ENCODE measurements around the gene TBXT. TPM values are rescaled to one million over a fixed set of nuclear protein-coding genes. Genes with fewer than 3 reads are reported as not detected.

TBXT gene
- total and polyA plus RNA-seq, 10 donors = 0.04 to 0.08 TPM; not detected in 8

GRCh38 chr6:166109608-166110007 is 58.0 kb downstream of the TBXT start:
- H3K36me3 ChIP-seq = no peaks in the 10 kb centered on the region
- TF ChIP-seq POLR2AphosphoS5 (IDR thresholded peaks at IDR 0.05) = no peak
- no peak for TF ChIP-seq CTCF (IDR thresholded peaks at IDR 0.05 in 8 of 11, conservative IDR thresholded peaks at IDR 0.05 in 3 of 11)
- no peak for TF ChIP-seq POLR2A (IDR thresholded peaks at IDR 0.05)
- WGBS, 5 donors = 73 to 88% (median 78%) methylated on average over 2 of the region's 2 CpGs
- H3K27ac ChIP-seq = no peak overlapping the region
- H3K9me3 ChIP-seq = no peaks in the 10 kb centered on the region
- DNase-seq = no peak
- H3K4me3 ChIP-seq = no peak overlapping the region
- peaks cover 0 to 34% (median 0%) of the 10 kb centered on the region in 7 donors for H3K27me3 ChIP-seq (replicated peaks in 1 of 7)
- peaks cover 0 to 5% (median 0%) of the 10 kb centered on the region in 6 donors for H3K4me1 ChIP-seq
- intact Hi-C loops (cut with DNase I; ENCODE audit: low total_unique reads) = loop anchor here (5.0 kb wide), 1 partner anchor 227 kb away; no protein-coding TSS in a partner anchor

Small RNAs within 50 kb of the gene (small RNA-seq; reads per million reads assigned to genes)
- 0 reads per million in 4 donors for gene RNU6-153P

Other genes with a start within 250 kb of the TBXT start
- gene PRR18, start 140.5 kb upstream of the TBXT start, total RNA-seq = under 1 TPM in 2 of 7 donors, not detected in 5; 0.28 to 0.30 TPM
- under 1 TPM in 2 of 3 donors, not detected in 1; 0.03 to 0.08 TPM for gene PRR18, start 140.5 kb upstream of the TBXT start, polyA plus RNA-seq
- 10 to 100 TPM; 46.0 to 66.4 (median 51.9) TPM for gene SFT2D1, start 174.7 kb upstream of the TBXT start, total RNA-seq
- gene SFT2D1, start 174.7 kb upstream of the TBXT start, polyA plus RNA-seq = 10 to 100 TPM; 58.8 to 71.0 (median 69.7) TPM
- 10 to 100 TPM; 29.1 to 56.8 (median 34.5) TPM for gene MPC1, start 215.1 kb upstream of the TBXT start, total RNA-seq
- gene MPC1, start 215.1 kb upstream of the TBXT start, polyA plus RNA-seq = 10 to 100 TPM; 49.5 to 58.6 (median 52.4) TPM

Data from spleen (tissue), 11 donors.